ENCODE measurements around the gene RPL32. TPM values are rescaled to one million over a fixed set of nuclear protein-coding genes. Genes with fewer than 3 reads are reported as not detected.

Gene RPL32
- total RNA-seq, 4 donors from 2014 or later, result 373 to 937 (median 550) TPM

DNA sequence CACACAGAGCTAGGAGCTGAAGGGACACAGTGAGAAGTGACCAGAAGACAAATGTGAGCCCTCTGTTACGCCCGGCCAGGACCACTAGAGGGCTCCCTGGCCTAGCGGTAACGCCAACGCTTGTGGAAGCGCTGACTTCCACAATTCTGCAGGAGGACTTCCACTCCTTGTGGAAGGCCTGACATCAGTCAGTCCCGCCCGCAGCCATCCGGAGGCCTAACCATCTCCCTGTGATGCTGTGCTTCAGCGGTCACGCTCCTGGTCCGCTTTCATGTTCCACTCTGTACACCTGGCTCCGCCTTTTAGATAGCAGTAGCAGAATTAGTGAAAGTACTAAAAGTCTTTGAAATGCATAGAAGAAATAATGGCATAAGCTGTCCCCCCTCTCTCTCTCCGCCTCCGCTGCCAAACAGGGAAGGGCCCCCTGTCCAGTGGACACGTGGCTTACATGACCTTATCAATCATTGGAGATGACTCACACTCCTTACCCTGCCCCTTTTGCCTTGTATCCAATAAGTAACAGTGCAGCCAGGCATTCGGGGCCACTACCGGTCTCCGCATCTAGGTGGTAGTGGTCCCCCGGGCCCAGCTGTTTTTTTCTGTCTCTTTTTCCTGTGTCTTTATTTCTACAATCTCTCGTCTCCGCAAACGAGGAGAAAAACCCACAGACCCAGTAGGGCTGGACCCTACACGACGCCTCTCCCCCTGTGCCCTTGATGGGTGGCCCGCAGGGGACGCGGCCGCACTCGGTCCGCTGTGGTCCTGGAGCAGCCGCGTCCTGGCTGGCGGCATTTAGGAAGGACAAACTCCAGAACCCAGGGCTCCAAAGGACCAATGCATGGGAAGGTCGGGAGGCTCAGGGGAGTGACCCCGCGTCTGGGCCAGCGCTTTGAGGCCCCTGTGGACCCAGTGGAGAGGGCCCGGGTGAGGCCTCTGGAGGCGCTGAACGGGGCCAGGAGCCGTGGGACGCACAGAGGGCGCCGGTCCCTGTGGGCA is 27.0 kb upstream of the RPL32 start:
- Histone ChIP-seq H3K27me3 (peaks cover 9% of the 10 kb centered on the region), H3K4me3 (peak overlapping the region in 2 of 4 donors; percentile 11 to 35), H3K4me1 (peaks cover 3 to 14% (median 11%) of the 10 kb centered on the region in 4 donors), H3K9me3 (no peaks in the 10 kb centered on the region), H3K36me3 (no peaks in the 10 kb centered on the region), H3K27ac (no peak overlapping the region)
- intact Hi-C loops (cut with DNase I; ENCODE audit: low total_unique reads) (loop anchor here (1.0 to 10.0 kb wide), 2 partner anchors 23 to 116 kb away; no protein-coding TSS in a partner anchor), in situ Hi-C loops (cut with MboI; ENCODE audit: low pct_ligation_motif_present in 1 of 4, low pct_unique_long_range_greater_than_20kb in 1 of 4, low sequenced_read_pairs in 3 of 4) (no loop called here)
- WGBS, 2 donors (ENCODE audit: low coverage in 1 of 2), result 35 to 67% methylated on average over 18 to 43 of the region's 45 CpGs
- peak; percentile 82 for DNase-seq
- TF ChIP-seq EP300 (IDR thresholded peaks at IDR 0.05; ENCODE audit: low read depth), result no peak
- TF ChIP-seq, protein P1, sequence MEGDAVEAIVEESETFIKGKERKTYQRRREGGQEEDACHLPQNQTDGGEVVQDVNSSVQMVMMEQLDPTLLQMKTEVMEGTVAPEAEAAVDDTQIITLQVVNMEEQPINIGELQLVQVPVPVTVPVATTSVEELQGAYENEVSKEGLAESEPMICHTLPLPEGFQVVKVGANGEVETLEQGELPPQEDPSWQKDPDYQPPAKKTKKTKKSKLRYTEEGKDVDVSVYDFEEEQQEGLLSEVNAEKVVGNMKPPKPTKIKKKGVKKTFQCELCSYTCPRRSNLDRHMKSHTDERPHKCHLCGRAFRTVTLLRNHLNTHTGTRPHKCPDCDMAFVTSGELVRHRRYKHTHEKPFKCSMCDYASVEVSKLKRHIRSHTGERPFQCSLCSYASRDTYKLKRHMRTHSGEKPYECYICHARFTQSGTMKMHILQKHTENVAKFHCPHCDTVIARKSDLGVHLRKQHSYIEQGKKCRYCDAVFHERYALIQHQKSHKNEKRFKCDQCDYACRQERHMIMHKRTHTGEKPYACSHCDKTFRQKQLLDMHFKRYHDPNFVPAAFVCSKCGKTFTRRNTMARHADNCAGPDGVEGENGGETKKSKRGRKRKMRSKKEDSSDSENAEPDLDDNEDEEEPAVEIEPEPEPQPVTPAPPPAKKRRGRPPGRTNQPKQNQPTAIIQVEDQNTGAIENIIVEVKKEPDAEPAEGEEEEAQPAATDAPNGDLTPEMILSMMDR (IDR thresholded peaks at IDR 0.05), result peak; percentile 85 to 90 (median 89)
- TF ChIP-seq POLR2A (IDR thresholded peaks at IDR 0.05), result no peak
- no peak for TF ChIP-seq POLR2AphosphoS5 (IDR thresholded peaks at IDR 0.05)

DNA sequence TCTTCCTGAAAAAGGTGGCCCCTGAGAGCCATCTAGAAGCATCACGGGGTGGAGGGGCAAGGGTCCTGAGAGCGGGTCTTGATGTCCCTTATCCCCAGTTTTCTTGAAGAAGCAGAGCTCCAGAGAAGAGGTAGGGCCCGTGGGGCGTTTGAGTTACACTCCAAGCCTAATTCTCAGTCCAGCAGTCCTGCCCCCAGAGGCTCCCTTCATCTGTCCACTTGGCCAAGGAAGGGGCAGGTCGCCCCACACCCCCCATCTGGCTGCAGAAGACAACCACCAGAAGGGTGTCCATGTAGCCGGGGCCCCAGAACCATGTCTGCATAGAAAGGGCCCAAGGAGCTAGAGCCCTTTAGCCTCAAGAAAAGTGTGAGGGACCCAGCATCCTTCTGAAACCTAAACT is 25.5 kb upstream of the RPL32 start:
- no peak overlapping the region for H3K27ac ChIP-seq
- H3K36me3 ChIP-seq, result no peaks in the 10 kb centered on the region
- no peaks in the 10 kb centered on the region for H3K9me3 ChIP-seq
- in situ Hi-C loops (cut with MboI; ENCODE audit: low pct_ligation_motif_present in 1 of 4, low pct_unique_long_range_greater_than_20kb in 1 of 4, low sequenced_read_pairs in 3 of 4) (no loop called here), intact Hi-C loops (cut with DNase I; ENCODE audit: low total_unique reads) (loop anchor here (10.0 kb wide), 1 partner anchor 118 kb away; no protein-coding TSS in a partner anchor)
- peaks cover 3 to 14% (median 11%) of the 10 kb centered on the region in 4 donors for H3K4me1 ChIP-seq
- no peak for DNase-seq
- no peak overlapping the region for H3K4me3 ChIP-seq
- TF ChIP-seq, protein P1 (IDR thresholded peaks at IDR 0.05), result no peak
- TF ChIP-seq POLR2A (IDR thresholded peaks at IDR 0.05), result no peak
- TF ChIP-seq EP300 (IDR thresholded peaks at IDR 0.05; ENCODE audit: low read depth), result no peak
- no peak for TF ChIP-seq POLR2AphosphoS5 (IDR thresholded peaks at IDR 0.05)
- H3K27me3 ChIP-seq, result peaks cover 9% of the 10 kb centered on the region
- 73% methylated on average over 6 of the region's 6 CpGs; no CpG with 5 or more reads in 1 of the 2 donors for WGBS, 2 donors (ENCODE audit: low coverage in 1 of 2)

DNA sequence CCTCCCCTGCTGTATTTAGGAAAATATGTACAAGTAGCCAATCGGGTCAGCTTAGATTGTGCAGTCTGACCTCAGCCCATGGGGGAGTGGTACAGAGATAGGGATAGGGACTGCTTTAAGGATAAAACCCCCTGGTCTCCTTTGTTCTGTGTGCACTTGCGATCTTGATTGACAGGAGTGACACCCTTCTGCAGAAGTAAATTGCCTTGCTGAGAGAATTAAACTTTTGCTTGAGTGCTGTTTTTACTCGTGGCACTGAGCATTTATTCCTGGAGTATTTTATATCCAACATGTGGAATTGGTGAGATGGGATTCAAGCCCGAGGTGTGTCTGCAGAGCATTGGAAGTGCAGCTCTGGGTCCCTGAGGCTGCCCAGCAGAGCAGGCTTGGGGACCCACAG is 23.9 kb upstream of the RPL32 start:
- Histone ChIP-seq H3K4me1 (peaks cover 3 to 14% (median 11%) of the 10 kb centered on the region in 4 donors), H3K27ac (no peak overlapping the region), H3K27me3 (peaks cover 9% of the 10 kb centered on the region), H3K9me3 (no peaks in the 10 kb centered on the region), H3K4me3 (no peak overlapping the region), H3K36me3 (no peaks in the 10 kb centered on the region)
- intact Hi-C loops (cut with DNase I; ENCODE audit: low total_unique reads) (loop anchor here (10.0 kb wide), 1 partner anchor 120 kb away; no protein-coding TSS in a partner anchor), in situ Hi-C loops (cut with MboI; ENCODE audit: low pct_ligation_motif_present in 1 of 4, low pct_unique_long_range_greater_than_20kb in 1 of 4, low sequenced_read_pairs in 3 of 4) (no loop called here)
- TF ChIP-seq, protein P1 (IDR thresholded peaks at IDR 0.05), result no peak
- TF ChIP-seq EP300 (IDR thresholded peaks at IDR 0.05; ENCODE audit: low read depth) (no peak), POLR2AphosphoS5 (IDR thresholded peaks at IDR 0.05) (no peak), POLR2A (IDR thresholded peaks at IDR 0.05) (no peak)
- WGBS, 2 donors (ENCODE audit: low coverage in 1 of 2), result 82% methylated on average over 4 of the region's 4 CpGs; no CpG with 5 or more reads in 1 of the 2 donors
- DNase-seq, result no peak

DNA sequence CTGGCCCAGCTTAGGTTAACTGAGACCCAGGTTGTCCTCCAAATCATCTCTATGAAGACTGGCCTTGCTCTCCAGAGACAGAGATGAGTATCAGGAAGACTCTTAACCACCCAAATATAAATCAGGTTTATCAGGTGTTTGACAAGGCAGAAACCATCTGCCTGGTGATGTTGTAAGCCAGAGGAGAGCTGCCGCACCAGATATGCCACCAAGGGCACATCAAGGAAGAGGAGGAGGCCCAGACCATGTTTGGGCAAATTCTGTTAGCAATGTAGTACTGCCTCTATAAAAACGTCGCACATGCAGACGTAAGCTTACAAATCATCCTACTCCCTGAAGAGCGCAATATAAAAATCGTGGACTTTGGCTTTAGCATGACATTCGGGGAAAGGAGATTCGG is 21.0 kb upstream of the RPL32 start:
- in situ Hi-C loops (cut with MboI; ENCODE audit: low pct_ligation_motif_present in 1 of 4, low pct_unique_long_range_greater_than_20kb in 1 of 4, low sequenced_read_pairs in 3 of 4) (no loop called here), intact Hi-C loops (cut with DNase I; ENCODE audit: low total_unique reads) (loop anchor here (10.0 kb wide), 1 partner anchor 122 kb away; no protein-coding TSS in a partner anchor)
- Histone ChIP-seq H3K9me3 (no peaks in the 10 kb centered on the region), H3K27me3 (no peaks in the 10 kb centered on the region), H3K36me3 (no peaks in the 10 kb centered on the region), H3K4me1 (no peaks in the 10 kb centered on the region), H3K27ac (no peak overlapping the region), H3K4me3 (no peak overlapping the region)
- 88% methylated on average over 8 of the region's 8 CpGs; no CpG with 5 or more reads in 1 of the 2 donors for WGBS, 2 donors (ENCODE audit: low coverage in 1 of 2)
- no peak for DNase-seq
- TF ChIP-seq, protein P1 (IDR thresholded peaks at IDR 0.05), result no peak
- TF ChIP-seq POLR2A (IDR thresholded peaks at IDR 0.05) (no peak), POLR2AphosphoS5 (IDR thresholded peaks at IDR 0.05) (no peak), EP300 (IDR thresholded peaks at IDR 0.05; ENCODE audit: low read depth) (no peak)
